ENCODE data around the gene MBTPS1.

MBTPS1 gene

DNA sequence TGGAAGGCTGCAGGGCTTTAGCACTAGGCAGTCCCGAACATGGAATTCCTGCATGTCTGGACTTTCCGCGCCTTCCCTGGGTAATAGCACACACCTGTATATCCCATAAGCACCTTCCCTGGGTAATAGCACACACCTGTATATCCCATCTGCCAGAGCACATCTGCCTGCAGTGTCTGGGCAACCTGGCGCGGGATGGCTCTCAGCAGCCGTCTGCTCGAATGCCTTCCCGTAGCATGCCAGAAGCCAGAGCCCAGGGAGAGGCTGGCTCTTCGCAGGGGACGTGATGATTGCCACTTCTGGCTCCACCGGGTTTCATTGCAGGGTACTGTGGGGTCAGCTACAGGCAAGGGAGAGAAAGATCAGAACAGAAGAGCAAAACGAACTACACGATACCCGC lies 21.3 kb downstream of the MBTPS1 start:
- DNase-seq: no peak

DNA sequence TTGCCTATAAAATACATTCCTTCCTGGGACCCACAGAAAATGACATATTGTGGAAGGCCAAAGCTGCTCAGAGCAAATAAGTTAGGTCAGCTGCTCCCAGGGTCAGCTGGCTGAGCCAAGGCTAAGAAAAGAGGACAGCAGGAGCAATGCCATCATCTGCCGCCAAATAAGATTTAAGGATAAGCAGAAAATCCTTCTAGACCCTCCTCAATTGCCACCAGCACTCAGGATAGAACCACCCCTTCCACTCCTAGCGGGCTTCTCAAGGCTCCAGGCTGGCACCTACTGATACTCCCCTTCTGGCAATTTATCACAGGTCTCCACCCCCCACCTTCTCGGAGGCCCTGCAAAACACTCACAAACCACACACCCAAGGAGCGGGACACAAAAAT lies 22.9 kb downstream of the MBTPS1 start:
- no peak for DNase-seq

DNA sequence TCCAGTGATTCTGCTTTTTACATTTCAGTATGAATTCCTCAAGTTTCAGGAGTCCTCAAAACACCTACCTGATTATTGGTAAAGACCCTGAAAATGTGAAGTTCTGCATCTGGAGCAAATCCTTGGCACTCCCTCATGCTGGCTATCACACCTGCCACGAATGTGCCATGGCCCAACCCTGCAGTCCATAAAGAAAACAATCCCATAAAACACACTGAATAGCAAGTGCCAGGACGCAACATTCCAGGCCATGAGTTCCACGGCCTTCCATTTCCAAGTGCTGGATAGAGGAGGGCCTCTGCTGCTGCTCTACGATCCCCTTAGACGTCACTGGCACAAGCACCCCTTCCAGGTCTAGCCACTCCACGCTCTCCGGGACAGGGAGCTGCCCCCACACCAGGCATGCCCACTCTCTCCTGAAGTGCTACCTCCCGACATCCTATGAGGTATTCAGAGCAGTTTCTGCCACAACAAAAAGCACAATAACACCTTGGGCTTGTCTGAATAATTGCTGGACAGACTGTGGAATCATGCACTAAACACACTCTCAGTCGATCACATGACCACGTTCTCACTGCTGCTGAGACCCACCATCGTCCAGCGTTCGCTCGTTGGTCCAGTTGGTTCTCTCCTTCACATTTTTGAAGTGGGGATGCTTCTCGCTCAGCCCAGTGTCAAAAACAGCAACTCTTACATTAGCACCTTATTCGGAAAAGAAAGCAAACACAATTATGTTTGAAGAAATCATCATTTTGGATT lies 23.4 kb downstream of the MBTPS1 start:
- no peak for DNase-seq

- no peak for DNase-seq
These were observed 25.3 kb downstream of the MBTPS1 start for GRCh38 chr16:84091460-84091859.

DNA sequence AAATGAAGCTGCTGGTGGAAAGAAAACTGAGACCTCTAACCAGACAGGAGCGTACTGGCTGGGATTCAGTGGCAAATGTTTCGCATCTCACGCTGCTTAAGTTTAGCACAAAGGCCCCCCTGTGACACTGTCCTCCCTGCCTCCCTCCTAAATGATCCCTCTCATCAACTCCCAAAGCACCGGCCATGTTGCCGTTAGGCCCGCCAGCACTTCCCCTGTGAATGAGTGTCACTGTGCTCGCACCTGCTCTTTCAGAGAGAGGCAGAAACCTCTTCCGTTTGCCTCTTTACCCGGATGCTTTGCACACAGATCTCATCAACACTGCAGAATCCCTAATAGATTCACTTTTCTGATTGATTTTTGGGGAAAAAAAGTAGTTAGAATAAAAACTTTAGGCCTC lies 26.5 kb downstream of the MBTPS1 start:
- no peak for DNase-seq

- DNase-seq: peak; percentile 34 to 58
These were observed 27.9 kb downstream of the MBTPS1 start for GRCh38 chr16:84088695-84089395.

- DNase-seq: no peak
These were observed 29.1 kb downstream of the MBTPS1 start for GRCh38 chr16:84087466-84088151.

- DNase-seq: no peak
These were observed 29.7 kb downstream of the MBTPS1 start for GRCh38 chr16:84087001-84087400.

- DNase-seq: no peak
These were observed 30.4 kb downstream of the MBTPS1 start for GRCh38 chr16:84086341-84086740.

DNA sequence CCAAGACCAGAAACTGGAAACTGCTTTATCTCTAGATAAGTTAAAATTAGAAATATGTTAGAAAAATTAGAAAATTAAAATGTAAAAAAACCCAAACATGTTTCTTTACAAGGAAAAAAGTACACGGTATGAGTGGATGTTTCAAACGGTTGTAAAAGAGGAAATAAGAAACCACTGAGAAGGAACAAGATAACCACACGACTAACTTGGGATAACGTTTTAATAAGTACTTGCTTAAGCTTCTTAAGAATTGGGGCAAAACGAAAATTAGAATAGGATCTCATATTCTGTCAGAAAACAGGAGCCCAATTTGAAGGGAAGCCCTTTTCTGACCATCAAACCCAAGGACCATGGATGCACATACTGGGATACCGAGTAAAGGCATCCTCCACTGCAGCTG lies 31.0 kb downstream of the MBTPS1 start:
- no peak for DNase-seq

DNA sequence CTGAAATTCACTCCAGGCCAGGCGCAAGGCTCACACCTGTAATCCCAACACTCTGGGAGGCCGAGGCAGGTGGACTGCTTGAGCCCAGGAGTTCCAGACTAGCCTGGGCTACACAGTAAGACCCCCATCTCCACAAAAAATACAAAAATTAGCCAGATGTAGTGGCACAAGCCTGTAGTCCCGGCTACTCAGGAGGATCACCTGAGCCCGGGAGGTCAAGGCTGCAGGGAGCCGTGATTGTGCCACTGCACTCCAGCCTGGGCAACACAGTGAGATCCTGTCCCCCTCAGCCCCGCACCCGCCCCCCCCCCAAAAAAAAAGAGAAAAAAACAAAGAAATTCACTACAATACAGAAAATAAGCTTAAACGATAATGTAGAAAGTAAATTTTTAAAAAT lies 31.5 kb downstream of the MBTPS1 start:
- DNase-seq: no peak

- DNase-seq: peak; percentile 71 to 74
These were observed 32.0 kb downstream of the MBTPS1 start for GRCh38 chr16:84084570-84085270.

- peak in 1 of 2 donors; percentile 17 for DNase-seq
These were observed 33.7 kb downstream of the MBTPS1 start for GRCh38 chr16:84082835-84083569.

GRCh38 chr16:84082110-84082509 lies 34.6 kb downstream of the MBTPS1 start:
- DNase-seq: no peak

- DNase-seq: no peak
These were observed 35.2 kb downstream of the MBTPS1 start for GRCh38 chr16:84081446-84081989.

DNA sequence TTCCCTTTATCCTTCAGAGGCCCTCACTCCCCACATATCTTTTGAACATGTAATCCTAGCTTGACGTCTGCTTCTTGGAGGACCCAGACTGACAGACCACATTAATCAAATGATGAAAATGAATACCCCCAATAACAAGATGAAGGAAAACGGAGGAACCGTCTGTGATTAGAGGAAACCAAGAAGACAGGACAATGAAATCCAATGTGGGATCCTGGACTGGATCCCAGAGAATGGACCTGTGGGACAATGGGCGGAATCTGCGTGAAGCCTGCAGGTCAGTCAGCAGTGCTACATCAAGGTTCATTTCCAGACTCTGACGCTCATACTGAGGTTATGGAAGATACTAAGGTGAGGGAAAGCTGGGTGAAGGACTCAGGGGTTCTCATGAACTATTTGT lies 35.9 kb downstream of the MBTPS1 start:
- DNase-seq: no peak

DNA sequence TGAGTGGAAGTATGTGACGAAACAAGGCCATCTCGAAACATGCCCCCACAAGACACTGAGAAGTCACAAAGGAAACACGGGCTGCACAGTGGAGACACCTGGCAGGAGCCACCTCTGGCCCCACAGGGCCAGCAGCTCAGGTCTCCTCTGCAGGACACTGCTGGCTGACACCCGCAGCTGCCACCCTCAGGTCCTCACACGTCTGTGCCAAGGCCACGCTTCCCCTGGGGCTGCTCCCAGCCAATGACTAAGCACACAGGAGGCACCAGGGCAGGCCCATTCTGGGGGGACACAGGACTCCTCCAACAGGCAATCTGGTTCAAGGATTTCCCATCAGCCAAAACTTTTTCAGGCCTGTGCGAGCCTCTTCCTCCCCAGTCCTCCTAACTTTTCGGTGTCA lies 36.4 kb downstream of the MBTPS1 start:
- DNase-seq: no peak

- no peak for DNase-seq
These were observed 37.1 kb downstream of the MBTPS1 start for GRCh38 chr16:84079664-84080063.

- no peak for DNase-seq
These were observed 41.4 kb downstream of the MBTPS1 start for GRCh38 chr16:84075376-84075775.

- DNase-seq: no peak
These were observed 42.0 kb downstream of the MBTPS1 start for GRCh38 chr16:84074721-84075120.

- DNase-seq: no peak
These were observed 44.7 kb downstream of the MBTPS1 start for GRCh38 chr16:84072014-84072413.

- DNase-seq: no peak
These were observed 45.6 kb downstream of the MBTPS1 start for GRCh38 chr16:84071121-84071520.
